Mucosa of descending colon (tissue), 3 donors: ENCODE results near the gene VPS51. TPM values are rescaled to one million over a fixed set of nuclear protein-coding genes. Genes with fewer than 3 reads are reported as not detected.

Experiments used
- ATAC-seq: fragments of 200-7000 bp; cut with Tn5 transposase; one replicate; pipeline ENCODE4 v1.9.1; 2020; ENCODE audit warnings: mild to moderate bottlenecking, moderate library complexity
- DNase-seq, 3 donors: peaks; one replicate each; pipeline ENCODE4 v3.0.0-alpha.2; 2020
- H3K36me3 ChIP-seq: fragments of 200-600 bp; one replicate; pipeline ENCODE4 v1.8.0; 2021; ENCODE audit warnings: low read depth, mild to moderate bottlenecking
- H3K4me1 ChIP-seq: fragments of 200-600 bp; one replicate; pipeline ENCODE4 v1.8.0; 2021; ENCODE audit warnings: low read depth, mild to moderate bottlenecking
- H3K4me3 ChIP-seq: fragments of 200-600 bp; one replicate; pipeline ENCODE4 v1.8.0; 2021; ENCODE audit warnings: mild to moderate bottlenecking
- H3K9me3 ChIP-seq: fragments of 200-600 bp; one replicate; pipeline ENCODE4 v1.8.0; 2021; ENCODE audit warnings: mild to moderate bottlenecking
- CTCF ChIP-seq: fragments of 200-600 bp; IDR thresholded peaks from one replicate; pipeline ENCODE4 v1.8.0; 2022; ENCODE audit warnings: antibody characterized with exemption, mild to moderate bottlenecking
- intact Hi-C, 2 donors: fragments of 100-400 bp; cut with DNase I in 1 of 2; cut with micrococcal nuclease in 1 of 2; formaldehyde crosslinking; loops; one replicate each; pipeline versions ENCODE4 v1.11.0 to v1.11.1; 2022; cut with DNase I, micrococcal nuclease
- microRNA-seq: library from miRNA; unstranded; fragments of <30 nt; microRNA quantifications from one replicate; pipeline ENCODE4, GENCODE V29; 2019
- total RNA-seq, 3 donors: library from RNA; stranded (reverse); fragmentation: NEBNext Ultra II Directional in 2 of 3; extraction: Animal tissue kit (Norgen Biotek cat#: 25700) in 2 of 3; gene quantifications; one replicate each; pipeline versions ENCODE4 v1.2.1 to v1.2.4, GENCODE V29; 2021 to 2023
- donor health status: DM: no; HTN: no; CAD: no; lungs with moderate emphysema.
- donor health status: DM: no; HTN: no; CAD: no.
- donor health status: DM: no; HTN: yes; CAD: no.

Gene VPS51
- total RNA-seq, 3 donors from 2014 or later: 149 to 200 (median 156) TPM

DNA sequence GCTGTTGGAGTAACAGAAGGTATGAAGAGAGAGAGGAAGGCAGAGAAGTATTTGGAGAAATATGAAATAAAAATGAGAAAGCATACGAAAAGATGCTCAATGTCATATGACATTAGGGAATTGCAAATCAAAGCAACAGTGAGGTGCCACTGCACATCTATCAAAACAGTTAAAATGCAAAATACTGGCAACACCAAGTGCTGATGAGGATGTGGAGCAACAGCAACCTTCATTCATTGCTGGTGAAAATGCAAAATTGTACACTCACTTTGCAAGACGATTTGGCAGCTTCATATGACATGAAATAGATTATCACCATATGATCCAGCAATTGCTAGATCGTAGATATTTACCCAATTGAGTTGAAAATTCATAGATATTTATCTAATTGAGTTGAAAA, 64.6 kb downstream of the VPS51 start:
- no peak for TF ChIP-seq CTCF
- H3K36me3 ChIP-seq: no peaks in the 10 kb centered on the region
- intact Hi-C loops: no loop called here
- no peaks in the 10 kb centered on the region for H3K9me3 ChIP-seq
- no peak overlapping the region for H3K4me3 ChIP-seq
- DNase-seq (no peak), ATAC-seq (no peak)
- H3K4me1 ChIP-seq: peaks cover 4% of the 10 kb centered on the region

Small RNA genes within 50 kb of the gene (microRNA-seq; reads per million reads assigned to microRNA genes)
- not detected for gene MIR6751

Other genes starting within 250 kb of the VPS51 start
- gene EHD1, start 217.6 kb upstream of the VPS51 start, total RNA-seq: 10 to 100 TPM; 58.3 to 85.9 (median 81.5) TPM
- 10 to 100 TPM; 35.4 to 39.8 (median 36.6) TPM for gene ATG2A, start 179.0 kb upstream of the VPS51 start, total RNA-seq
- gene PPP2R5B, start 171.5 kb upstream of the VPS51 start, total RNA-seq: 10 to 100 TPM; 23.0 to 39.7 (median 23.2) TPM
- gene GPHA2, start 160.3 kb upstream of the VPS51 start, total RNA-seq: not detected
- gene MAJIN, start 124.1 kb upstream of the VPS51 start, total RNA-seq: not detected
- gene BATF2, start 99.2 kb upstream of the VPS51 start, total RNA-seq: 10 to 100 TPM; 12.7 to 25.3 (median 18.0) TPM
- 10 to 100 TPM; 70.1 to 90.6 (median 71.4) TPM for gene ARL2, start 82.1 kb upstream of the VPS51 start, total RNA-seq
- 10 to 100 TPM; 28.5 to 46.6 (median 42.8) TPM for gene SNX15, start 68.8 kb upstream of the VPS51 start, total RNA-seq
- gene SAC3D1, start 55.0 kb upstream of the VPS51 start, total RNA-seq: 10 to 100 TPM in 2 of 3 donors, 1 to 10 TPM in 1; 8.5 to 13.1 (median 11.8) TPM
- gene NAALADL1, start 37.7 kb upstream of the VPS51 start, total RNA-seq: 10 to 100 TPM in 2 of 3 donors, 1 to 10 TPM in 1; 6.9 to 57.7 (median 32.6) TPM
- 10 to 100 TPM in 1 of 3 donors, 1 to 10 TPM in 2; 2.9 to 14.6 (median 4.8) TPM for gene CDCA5, start 12.2 kb upstream of the VPS51 start, total RNA-seq
- 10 to 100 TPM; 36.3 to 50.6 (median 42.6) TPM for gene ZFPL1, start 12.0 kb upstream of the VPS51 start, total RNA-seq
- gene TM7SF2, start 15.7 kb downstream of the VPS51 start, total RNA-seq: 10 to 100 TPM; 13.1 to 25.7 (median 23.6) TPM
- 1 to 10 TPM; 5.1 to 8.3 (median 6.0) TPM for gene ZNHIT2, start 21.5 kb downstream of the VPS51 start, total RNA-seq
- 100 to 1,000 TPM; 680 to 873 (median 705) TPM for gene FAU, start 25.9 kb downstream of the VPS51 start, total RNA-seq
- gene MRPL49, start 26.1 kb downstream of the VPS51 start, total RNA-seq: 10 to 100 TPM; 42.6 to 48.5 (median 45.4) TPM
- gene SYVN1, start 38.3 kb downstream of the VPS51 start, total RNA-seq: 10 to 100 TPM; 59.7 to 62.2 (median 60.3) TPM
- not detected for gene SPDYC, start 74.0 kb downstream of the VPS51 start, total RNA-seq
- gene CAPN1, start 85.7 kb downstream of the VPS51 start, total RNA-seq: 100 to 1,000 TPM; 211 to 389 (median 271) TPM
- gene POLA2, start 165.7 kb downstream of the VPS51 start, total RNA-seq: 10 to 100 TPM in 2 of 3 donors, 1 to 10 TPM in 1; 8.9 to 14.4 (median 11.4) TPM
- gene CDC42EP2, start 218.7 kb downstream of the VPS51 start, total RNA-seq: 10 to 100 TPM in 2 of 3 donors, 1 to 10 TPM in 1; 7.0 to 27.4 (median 11.6) TPM
- gene DPF2, start 237.6 kb downstream of the VPS51 start, total RNA-seq: 10 to 100 TPM; 32.8 to 62.9 (median 35.5) TPM